Lower leg skin (tissue), 3 donors: ENCODE measurements around the gene NEDD8.

Experiments used
- CTCF ChIP-seq, 3 donors: fragments of 450-650 bp; IDR thresholded peaks; one replicate each; pipeline ENCODE4 v1.5.1; 2016; ENCODE audit warnings: antibody characterized with exemption in 3 of 3, mild to moderate bottlenecking in 3 of 3, moderate library complexity in 2 of 3
- POLR2A ChIP-seq, 2 donors: fragments of 450-650 bp; IDR thresholded peaks; one replicate each; pipeline ENCODE4 v1.6.1; 2016 to 2017; ENCODE audit warnings: antibody characterized with exemption in 2 of 2, mild to moderate bottlenecking in 1 of 2, moderate library complexity in 1 of 2

GRCh38 chr14:24197056-24197450 is 35.1 kb downstream of the NEDD8 start:
- TF ChIP-seq POLR2A (IDR thresholded peaks at IDR 0.05) (no peak), CTCF (IDR thresholded peaks at IDR 0.05) (no peak)
